Cardiac fibroblast (primary cell): ENCODE measurements around the gene STRBP.

Experiments used
- DNase-seq, 2 donors: peaks; one replicate each; pipeline versions ENCODE4 v3.0.0 to v3.0.0-alpha.2; 2010; ENCODE audit warnings: low read depth in 2 of 2
- H3K4me3 ChIP-seq, 2 donors: replicated peaks in 1 of 2; 1 replicate in 1 of 2; 2 replicates in 1 of 2; pipeline ENCODE4 v1.5.1; 2011; ENCODE audit warnings: low read depth in 2 of 2, low read length in 2 of 2, mild to moderate bottlenecking in 2 of 2, moderate library complexity in 1 of 2
- TF ChIP-seq, protein P1 (sequence below): IDR thresholded peaks from one replicate; pipeline ENCODE4 v1.5.1; 2011; ENCODE audit warnings: low read depth, mild to moderate bottlenecking, low read length, inconsistent platforms

The STRBP gene

DNA sequence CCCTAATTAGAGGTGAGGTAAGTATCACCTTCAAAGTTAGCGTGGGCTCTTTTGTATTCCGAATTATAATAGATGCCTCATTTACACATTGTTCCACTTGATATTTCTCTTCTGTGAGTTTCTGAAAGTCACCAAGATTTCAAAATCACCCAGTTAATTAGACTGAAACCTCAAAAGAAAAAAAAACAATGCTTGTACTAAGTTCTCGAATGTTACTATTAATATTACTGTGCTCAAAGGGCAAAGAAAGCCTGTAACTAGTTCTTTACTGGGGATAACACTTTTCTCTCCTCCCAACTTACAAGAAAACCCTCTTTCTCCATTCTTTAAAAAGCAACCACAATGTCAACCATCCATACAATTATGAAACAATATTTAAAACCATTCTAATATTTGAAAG is 98.5 kb downstream of the STRBP start:
- TF ChIP-seq, protein P1, sequence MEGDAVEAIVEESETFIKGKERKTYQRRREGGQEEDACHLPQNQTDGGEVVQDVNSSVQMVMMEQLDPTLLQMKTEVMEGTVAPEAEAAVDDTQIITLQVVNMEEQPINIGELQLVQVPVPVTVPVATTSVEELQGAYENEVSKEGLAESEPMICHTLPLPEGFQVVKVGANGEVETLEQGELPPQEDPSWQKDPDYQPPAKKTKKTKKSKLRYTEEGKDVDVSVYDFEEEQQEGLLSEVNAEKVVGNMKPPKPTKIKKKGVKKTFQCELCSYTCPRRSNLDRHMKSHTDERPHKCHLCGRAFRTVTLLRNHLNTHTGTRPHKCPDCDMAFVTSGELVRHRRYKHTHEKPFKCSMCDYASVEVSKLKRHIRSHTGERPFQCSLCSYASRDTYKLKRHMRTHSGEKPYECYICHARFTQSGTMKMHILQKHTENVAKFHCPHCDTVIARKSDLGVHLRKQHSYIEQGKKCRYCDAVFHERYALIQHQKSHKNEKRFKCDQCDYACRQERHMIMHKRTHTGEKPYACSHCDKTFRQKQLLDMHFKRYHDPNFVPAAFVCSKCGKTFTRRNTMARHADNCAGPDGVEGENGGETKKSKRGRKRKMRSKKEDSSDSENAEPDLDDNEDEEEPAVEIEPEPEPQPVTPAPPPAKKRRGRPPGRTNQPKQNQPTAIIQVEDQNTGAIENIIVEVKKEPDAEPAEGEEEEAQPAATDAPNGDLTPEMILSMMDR = no peak
- DNase-seq = no peak
- H3K4me3 ChIP-seq = no peak overlapping the region

DNA sequence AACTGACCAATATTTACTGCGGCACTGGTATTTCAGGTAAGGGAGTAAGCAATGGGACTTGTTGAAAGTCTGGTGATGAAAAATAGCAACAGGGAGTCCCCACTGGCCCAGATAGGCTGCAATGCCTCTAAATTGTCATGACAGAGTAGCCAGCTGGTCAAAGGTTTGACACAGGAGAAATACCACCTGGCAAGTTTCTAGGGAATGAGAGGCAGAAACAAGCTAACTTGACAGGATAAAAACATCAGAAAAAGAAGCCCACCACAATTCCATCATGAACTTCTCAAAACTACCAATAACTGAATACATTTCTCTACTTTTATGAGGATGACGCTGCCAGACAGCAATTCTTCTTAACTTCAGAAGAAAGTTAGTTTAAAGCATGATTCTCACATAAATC is 99.8 kb downstream of the STRBP start:
- TF ChIP-seq, protein P1 = no peak
- no peak for DNase-seq
- no peak overlapping the region for H3K4me3 ChIP-seq

DNA sequence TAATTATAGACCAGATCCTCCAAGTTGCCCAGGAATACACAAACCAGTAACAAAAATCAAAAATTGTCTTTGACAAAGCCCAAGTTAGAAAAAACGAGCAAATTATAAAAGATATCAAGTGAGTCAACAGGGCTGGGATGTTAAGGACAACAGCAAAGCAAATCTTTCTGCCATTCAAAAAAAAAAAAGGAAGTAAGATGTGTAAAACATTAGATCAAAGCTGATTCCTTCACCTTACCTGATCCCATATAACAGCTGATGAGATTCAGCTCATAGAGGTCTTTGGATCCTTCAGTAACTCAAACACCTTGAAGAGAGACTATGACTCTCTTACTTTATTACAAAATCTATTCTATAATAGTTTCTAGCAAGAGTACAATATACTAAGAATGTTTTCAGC is 100.9 kb downstream of the STRBP start:
- TF ChIP-seq, protein P1 = no peak

DNA sequence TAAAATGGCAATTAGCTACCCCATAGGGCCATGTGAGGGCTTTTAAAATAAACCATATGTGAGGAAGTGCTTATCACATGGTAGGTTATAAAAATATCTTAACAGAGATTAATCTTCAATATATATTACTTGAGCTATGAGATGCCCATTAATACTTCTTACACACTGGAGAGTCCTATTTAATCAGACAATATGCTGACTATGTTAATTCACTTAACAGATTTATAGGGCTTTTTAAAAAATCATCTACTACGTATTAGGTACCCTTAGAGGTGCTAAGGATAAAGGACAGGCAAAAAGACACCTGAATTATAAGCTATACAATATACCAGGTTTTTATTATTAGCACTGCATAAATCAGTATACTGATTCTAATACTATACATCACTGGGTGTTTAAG is 102.6 kb downstream of the STRBP start:
- TF ChIP-seq, protein P1 = no peak
- no peak overlapping the region for H3K4me3 ChIP-seq
- DNase-seq = no peak

More for the DNA sequence above, 100.9 kb downstream of the STRBP start:
- no peak overlapping the region for H3K4me3 ChIP-seq
- no peak for DNase-seq

DNA sequence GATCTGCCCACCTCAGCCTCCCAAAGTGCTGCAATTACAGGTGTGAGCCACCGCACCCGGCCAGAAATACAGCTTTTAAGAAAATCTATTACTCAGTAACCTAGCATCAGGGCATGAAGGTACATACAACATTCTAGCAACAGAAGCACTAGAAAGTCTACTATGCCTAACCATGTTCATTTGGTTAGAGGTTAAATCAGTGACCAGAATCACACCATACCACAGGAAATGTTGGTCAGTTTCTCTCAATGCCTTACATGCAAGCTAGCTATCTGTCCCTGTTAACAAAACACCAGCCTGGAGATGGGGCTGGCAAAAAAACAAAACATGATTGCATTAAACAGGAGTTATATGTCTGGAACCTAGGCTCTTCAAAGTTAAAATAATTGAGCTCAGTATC is 104.1 kb downstream of the STRBP start:
- TF ChIP-seq, protein P1 = no peak
- no peak for DNase-seq
- H3K4me3 ChIP-seq = no peak overlapping the region

DNA sequence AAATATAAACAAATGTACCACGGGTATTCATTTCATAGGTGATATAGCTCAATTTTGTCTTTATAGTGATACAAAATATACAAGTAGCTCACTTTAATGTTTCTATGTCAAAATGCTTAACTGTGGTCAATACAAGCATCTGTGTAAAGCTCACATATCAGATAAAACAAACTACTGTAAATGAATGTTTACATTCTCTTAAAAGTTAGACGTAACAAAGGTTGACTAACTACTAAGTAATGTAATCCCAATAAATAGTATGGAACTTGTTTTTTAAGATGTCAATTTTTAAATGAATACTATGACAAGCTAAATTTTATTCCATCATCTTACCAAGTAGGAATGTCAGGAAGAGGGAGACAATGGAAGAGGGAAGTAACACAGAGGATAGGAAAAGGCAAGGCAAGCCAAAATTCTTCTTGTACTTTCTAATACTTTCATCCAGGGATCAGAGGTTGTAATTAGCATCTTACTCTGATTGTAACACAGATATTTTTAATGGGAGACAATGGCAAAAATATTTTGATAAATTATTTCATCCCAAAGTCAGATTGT is 105.5 kb downstream of the STRBP start:
- TF ChIP-seq, protein P1 = no peak
- DNase-seq = no peak
- no peak overlapping the region for H3K4me3 ChIP-seq

DNA sequence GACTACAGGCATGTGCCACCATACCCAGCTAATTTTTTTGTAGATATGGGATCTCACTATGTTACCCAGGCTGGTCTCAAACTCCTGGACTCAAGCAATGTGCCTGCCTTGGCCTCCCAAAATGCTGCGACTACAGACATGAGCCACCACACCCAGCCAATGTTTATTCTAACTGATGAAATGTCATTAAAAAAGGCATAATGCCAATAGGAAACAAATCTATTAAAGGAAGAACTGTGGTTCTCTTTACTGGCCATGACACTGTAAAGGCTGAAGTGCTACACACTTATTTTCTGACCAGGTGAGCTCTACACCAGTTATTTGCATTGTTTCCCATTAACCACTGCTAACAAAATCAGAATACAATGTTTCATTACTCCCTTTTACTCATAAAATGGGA is 106.0 kb downstream of the STRBP start:
- H3K4me3 ChIP-seq = no peak overlapping the region
- DNase-seq = no peak
- TF ChIP-seq, protein P1 = no peak
